Right lobe of liver (tissue), 4 donors: Measurements from ENCODE around the gene INO80.
"Not testable (repeated sequence)": the region's sequence is repeated elsewhere in the genome, so short reads cannot be mapped to it uniquely, and the experiment has no call there.

Source experiments
- POLR2A ChIP-seq: fragments of 450-650 bp; IDR thresholded peaks from one replicate; pipeline ENCODE4 v1.6.1; 2017; ENCODE audit warnings: antibody characterized with exemption, mild to moderate bottlenecking
- TF ChIP-seq, protein P1 (sequence below), 4 donors: fragments of 200-600 bp in 3 of 4; fragments of 450-650 bp in 1 of 4; IDR thresholded peaks; one replicate each; pipeline versions ENCODE4 v1.5.1 to v1.8.0; 2016 to 2022; ENCODE audit warnings: antibody characterized with exemption in 4 of 4, mild to moderate bottlenecking in 2 of 4
- donor health status: DM: no; HTN: no; CAD: no.
- donor health status: DM: no; HTN: no; CAD: no.
- donor health status: DM: no; HTN: yes; CAD: no.

DNA sequence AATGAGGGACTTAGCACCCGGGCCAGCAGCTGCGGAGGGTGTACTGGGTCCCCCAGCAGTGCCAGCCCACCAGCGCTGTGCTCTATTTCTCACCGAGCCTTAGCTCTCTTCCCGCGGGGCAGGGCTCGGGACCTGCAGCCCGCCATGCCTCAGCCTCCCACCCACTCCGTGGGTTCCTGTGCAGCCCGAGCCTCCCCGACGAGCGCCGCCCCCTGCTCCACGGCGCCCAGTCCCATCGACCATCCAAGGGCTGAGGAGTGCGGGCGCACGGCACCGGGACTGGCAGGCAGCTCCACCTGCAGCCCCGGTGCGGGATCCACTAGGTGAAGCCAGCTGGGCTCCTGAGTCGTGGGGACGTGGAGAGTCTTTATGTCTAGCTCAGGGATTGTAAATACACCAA, 154.3 kb downstream of the INO80 start:
- TF ChIP-seq, protein P1, sequence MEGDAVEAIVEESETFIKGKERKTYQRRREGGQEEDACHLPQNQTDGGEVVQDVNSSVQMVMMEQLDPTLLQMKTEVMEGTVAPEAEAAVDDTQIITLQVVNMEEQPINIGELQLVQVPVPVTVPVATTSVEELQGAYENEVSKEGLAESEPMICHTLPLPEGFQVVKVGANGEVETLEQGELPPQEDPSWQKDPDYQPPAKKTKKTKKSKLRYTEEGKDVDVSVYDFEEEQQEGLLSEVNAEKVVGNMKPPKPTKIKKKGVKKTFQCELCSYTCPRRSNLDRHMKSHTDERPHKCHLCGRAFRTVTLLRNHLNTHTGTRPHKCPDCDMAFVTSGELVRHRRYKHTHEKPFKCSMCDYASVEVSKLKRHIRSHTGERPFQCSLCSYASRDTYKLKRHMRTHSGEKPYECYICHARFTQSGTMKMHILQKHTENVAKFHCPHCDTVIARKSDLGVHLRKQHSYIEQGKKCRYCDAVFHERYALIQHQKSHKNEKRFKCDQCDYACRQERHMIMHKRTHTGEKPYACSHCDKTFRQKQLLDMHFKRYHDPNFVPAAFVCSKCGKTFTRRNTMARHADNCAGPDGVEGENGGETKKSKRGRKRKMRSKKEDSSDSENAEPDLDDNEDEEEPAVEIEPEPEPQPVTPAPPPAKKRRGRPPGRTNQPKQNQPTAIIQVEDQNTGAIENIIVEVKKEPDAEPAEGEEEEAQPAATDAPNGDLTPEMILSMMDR (IDR thresholded peaks at IDR 0.05), result not testable (repeated sequence)
- not testable (repeated sequence) for TF ChIP-seq POLR2A
